VCaP (cell line): Measurements from ENCODE around the gene ABHD17B.

Experiments used
- H3K27ac ChIP-seq: fragments of 450-650 bp; 2 replicates; pipeline ENCODE4 v1.5.1; 2017
- TF ChIP-seq, protein P1 (sequence below): fragments of 450-650 bp; conservative IDR thresholded peaks from 2 replicates; pipeline ENCODE4 v1.5.1; 2017; ENCODE audit warnings: mild to moderate bottlenecking, moderate library complexity

ABHD17B gene

DNA sequence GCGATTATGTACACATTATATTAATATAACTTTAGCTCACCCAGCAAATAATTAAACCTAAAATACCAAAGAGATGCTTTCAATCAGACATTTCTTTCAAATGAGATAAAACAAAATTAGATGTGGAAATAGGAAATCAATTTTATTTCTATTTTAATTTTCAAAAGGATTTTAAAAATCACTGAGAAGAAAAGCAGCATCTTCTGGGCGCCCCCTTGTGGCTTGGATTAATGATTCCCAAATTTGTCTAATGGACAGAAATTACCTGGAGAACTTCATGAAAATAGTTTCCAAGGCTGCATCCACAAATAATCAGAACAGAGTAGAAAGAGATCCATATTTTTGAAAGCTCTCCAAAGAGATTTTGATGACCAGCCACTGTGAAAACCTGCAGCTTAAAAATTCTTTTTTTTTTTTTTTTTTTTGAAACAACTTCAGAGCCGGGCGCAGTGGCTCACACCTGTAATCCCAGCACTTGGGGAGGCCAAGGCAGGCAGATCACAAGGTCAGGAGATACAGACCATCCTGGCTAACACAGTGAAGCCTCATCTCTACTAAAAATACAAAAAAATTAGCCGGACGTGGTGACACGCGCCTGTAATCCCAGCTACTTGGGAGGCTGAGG lies 91.8 kb downstream of the ABHD17B start:
- TF ChIP-seq, protein P1, sequence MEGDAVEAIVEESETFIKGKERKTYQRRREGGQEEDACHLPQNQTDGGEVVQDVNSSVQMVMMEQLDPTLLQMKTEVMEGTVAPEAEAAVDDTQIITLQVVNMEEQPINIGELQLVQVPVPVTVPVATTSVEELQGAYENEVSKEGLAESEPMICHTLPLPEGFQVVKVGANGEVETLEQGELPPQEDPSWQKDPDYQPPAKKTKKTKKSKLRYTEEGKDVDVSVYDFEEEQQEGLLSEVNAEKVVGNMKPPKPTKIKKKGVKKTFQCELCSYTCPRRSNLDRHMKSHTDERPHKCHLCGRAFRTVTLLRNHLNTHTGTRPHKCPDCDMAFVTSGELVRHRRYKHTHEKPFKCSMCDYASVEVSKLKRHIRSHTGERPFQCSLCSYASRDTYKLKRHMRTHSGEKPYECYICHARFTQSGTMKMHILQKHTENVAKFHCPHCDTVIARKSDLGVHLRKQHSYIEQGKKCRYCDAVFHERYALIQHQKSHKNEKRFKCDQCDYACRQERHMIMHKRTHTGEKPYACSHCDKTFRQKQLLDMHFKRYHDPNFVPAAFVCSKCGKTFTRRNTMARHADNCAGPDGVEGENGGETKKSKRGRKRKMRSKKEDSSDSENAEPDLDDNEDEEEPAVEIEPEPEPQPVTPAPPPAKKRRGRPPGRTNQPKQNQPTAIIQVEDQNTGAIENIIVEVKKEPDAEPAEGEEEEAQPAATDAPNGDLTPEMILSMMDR: peak; percentile 87
- no peak overlapping the region for H3K27ac ChIP-seq

DNA sequence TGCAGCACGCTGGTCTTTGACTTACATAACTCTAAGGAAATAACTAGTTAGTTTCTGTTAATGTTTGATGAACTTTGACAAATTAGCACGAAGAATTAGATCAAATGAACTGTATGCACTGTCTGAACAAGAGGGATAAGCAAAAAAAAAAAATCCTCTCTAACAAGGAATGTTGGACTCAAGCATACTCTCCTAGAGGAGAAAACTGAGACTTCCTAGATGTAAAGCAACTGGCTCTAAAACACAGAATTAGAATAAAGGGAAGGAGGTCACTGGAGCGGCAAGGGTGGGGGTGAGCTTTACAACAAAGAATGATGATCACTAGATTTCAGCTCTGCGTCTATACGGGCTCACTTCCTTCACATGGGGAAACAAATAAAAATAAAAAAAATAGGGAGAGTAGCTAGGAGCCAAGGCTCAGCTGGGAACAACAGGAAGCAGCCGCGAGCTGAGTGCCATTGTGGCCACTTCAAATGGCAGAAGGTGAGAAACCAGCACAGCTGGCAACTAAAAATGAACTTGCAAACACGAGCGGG lies 94.0 kb downstream of the ABHD17B start:
- TF ChIP-seq, protein P1: no peak
- no peak overlapping the region for H3K27ac ChIP-seq
